Measurements from ENCODE around the gene SCYL1.

SCYL1 gene

GRCh38 chr11:65493367-65494176 is 31.3 kb upstream of the SCYL1 start:
- peak; percentile 98 for DNase-seq (ENCODE audit: low read depth)

- peak; percentile 83 for DNase-seq (ENCODE audit: low read depth)
Observed at GRCh38 chr11:65496304-65497140, 28.4 kb upstream of the SCYL1 start.

DNA sequence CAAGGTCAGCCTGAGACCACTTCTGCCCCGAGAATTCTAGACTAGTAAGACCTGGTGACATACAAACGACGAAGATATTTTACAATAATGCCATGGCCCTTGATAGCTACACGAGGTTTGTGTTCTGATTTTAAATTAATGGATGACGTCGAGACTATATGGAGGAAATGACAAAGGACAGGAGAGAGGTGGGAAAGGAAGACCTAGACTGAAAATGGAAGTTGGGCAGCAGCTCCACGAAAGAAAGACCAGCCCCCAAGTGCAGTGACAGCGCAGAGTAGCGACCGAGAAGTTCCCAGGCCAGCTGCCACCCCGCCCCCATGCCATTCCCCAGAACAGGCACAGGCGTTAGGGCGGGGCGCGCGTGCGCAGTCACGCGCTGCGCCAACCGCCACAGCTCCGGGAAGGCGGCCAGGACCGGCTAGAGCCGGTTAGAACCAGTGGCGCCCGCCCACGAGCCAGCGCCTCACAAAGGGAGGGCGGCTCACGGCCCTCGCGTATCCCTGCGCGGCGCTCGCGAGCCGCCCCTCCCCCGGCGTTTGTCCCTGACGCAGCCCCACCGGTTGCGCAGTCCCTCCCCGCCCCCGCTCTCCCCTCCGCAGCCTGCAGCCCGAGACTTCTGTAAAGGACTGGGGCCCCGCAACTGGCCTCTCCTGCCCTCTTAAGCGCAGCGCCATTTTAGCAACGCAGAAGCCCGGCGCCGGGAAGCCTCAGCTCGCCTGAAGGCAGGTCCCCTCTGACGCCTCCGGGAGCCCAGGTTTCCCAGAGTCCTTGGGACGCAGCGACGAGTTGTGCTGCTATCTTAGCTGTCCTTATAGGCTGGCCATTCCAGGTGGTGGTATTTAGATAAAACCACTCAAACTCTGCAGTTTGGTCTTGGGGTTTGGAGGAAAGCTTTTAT is 27.5 kb upstream of the SCYL1 start:
- DNase-seq (ENCODE audit: low read depth) = peak; percentile 99

- DNase-seq (ENCODE audit: low read depth) = peak; percentile 73
Observed at GRCh38 chr11:65498042-65498726, 26.7 kb upstream of the SCYL1 start.

DNA sequence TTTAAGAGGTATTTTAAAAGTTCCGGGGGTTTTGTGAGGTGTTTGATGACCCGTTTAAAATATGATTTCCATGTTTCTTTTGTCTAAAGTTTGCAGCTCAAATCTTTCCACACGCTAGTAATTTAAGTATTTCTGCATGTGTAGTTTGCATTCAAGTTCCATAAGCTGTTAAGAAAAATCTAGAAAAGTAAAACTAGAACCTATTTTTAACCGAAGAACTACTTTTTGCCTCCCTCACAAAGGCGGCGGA is 26.2 kb upstream of the SCYL1 start:
- no peak for DNase-seq (ENCODE audit: low read depth)

DNA sequence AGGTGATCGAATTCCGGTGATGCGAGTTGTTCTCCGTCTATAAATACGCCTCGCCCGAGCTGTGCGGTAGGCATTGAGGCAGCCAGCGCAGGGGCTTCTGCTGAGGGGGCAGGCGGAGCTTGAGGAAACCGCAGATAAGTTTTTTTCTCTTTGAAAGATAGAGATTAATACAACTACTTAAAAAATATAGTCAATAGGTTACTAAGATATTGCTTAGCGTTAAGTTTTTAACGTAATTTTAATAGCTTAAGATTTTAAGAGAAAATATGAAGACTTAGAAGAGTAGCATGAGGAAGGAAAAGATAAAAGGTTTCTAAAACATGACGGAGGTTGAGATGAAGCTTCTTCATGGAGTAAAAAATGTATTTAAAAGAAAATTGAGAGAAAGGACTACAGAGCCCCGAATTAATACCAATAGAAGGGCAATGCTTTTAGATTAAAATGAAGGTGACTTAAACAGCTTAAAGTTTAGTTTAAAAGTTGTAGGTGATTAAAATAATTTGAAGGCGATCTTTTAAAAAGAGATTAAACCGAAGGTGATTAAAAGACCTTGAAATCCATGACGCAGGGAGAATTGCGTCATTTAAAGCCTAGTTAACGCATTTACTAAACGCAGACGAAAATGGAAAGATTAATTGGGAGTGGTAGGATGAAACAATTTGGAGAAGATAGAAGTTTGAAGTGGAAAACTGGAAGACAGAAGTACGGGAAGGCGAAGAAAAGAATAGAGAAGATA is 25.7 kb upstream of the SCYL1 start, which contains the start of gene MALAT1:
Gene MALAT1 (plus strand): TSS at position 69 of the 736 bp plus-strand sequence.
- peak; percentile 92 for DNase-seq (ENCODE audit: low read depth)

DNA sequence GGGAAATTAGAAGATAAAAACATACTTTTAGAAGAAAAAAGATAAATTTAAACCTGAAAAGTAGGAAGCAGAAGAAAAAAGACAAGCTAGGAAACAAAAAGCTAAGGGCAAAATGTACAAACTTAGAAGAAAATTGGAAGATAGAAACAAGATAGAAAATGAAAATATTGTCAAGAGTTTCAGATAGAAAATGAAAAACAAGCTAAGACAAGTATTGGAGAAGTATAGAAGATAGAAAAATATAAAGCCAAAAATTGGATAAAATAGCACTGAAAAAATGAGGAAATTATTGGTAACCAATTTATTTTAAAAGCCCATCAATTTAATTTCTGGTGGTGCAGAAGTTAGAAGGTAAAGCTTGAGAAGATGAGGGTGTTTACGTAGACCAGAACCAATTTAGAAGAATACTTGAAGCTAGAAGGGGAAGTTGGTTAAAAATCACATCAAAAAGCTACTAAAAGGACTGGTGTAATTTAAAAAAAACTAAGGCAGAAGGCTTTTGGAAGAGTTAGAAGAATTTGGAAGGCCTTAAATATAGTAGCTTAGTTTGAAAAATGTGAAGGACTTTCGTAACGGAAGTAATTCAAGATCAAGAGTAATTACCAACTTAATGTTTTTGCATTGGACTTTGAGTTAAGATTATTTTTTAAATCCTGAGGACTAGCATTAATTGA is 25.0 kb upstream of the SCYL1 start:
- no peak for DNase-seq (ENCODE audit: low read depth)

DNA sequence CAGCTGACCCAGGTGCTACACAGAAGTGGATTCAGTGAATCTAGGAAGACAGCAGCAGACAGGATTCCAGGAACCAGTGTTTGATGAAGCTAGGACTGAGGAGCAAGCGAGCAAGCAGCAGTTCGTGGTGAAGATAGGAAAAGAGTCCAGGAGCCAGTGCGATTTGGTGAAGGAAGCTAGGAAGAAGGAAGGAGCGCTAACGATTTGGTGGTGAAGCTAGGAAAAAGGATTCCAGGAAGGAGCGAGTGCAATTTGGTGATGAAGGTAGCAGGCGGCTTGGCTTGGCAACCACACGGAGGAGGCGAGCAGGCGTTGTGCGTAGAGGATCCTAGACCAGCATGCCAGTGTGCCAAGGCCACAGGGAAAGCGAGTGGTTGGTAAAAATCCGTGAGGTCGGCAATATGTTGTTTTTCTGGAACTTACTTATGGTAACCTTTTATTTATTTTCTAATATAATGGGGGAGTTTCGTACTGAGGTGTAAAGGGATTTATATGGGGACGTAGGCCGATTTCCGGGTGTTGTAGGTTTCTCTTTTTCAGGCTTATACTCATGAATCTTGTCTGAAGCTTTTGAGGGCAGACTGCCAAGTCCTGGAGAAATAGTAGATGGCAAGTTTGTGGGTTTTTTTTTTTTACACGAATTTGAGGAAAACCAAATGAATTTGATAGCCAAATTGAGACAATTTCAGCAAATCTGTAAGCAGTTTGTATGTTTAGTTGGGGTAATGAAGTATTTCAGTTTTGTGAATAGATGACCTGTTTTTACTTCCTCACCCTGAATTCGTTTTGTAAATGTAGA is 24.3 kb upstream of the SCYL1 start:
- DNase-seq (ENCODE audit: low read depth) = peak; percentile 65

DNA sequence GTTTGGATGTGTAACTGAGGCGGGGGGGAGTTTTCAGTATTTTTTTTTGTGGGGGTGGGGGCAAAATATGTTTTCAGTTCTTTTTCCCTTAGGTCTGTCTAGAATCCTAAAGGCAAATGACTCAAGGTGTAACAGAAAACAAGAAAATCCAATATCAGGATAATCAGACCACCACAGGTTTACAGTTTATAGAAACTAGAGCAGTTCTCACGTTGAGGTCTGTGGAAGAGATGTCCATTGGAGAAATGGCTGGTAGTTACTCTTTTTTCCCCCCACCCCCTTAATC is 23.8 kb upstream of the SCYL1 start:
- DNase-seq (ENCODE audit: low read depth) = no peak

DNA sequence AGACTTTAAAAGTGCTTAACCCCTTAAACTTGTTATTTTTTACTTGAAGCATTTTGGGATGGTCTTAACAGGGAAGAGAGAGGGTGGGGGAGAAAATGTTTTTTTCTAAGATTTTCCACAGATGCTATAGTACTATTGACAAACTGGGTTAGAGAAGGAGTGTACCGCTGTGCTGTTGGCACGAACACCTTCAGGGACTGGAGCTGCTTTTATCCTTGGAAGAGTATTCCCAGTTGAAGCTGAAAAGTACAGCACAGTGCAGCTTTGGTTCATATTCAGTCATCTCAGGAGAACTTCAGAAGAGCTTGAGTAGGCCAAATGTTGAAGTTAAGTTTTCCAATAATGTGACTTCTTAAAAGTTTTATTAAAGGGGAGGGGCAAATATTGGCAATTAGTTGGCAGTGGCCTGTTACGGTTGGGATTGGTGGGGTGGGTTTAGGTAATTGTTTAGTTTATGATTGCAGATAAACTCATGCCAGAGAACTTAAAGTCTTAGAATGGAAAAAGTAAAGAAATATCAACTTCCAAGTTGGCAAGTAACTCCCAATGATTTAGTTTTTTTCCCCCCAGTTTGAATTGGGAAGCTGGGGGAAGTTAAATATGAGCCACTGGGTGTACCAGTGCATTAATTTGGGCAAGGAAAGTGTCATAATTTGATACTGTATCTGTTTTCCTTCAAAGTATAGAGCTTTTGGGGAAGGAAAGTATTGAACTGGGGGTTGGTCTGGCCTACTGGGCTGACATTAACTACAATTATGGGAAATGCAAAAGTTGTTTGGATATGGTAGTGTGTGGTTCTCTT is 23.2 kb upstream of the SCYL1 start:
- peak; percentile 58 for DNase-seq (ENCODE audit: low read depth)

DNA sequence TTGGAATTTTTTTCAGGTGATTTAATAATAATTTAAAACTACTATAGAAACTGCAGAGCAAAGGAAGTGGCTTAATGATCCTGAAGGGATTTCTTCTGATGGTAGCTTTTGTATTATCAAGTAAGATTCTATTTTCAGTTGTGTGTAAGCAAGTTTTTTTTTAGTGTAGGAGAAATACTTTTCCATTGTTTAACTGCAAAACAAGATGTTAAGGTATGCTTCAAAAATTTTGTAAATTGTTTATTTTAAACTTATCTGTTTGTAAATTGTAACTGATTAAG is 22.7 kb upstream of the SCYL1 start:
- no peak for DNase-seq (ENCODE audit: low read depth)

- DNase-seq (ENCODE audit: low read depth) = peak; percentile 65
Observed at GRCh38 chr11:65502555-65503367, 22.1 kb upstream of the SCYL1 start.

DNA sequence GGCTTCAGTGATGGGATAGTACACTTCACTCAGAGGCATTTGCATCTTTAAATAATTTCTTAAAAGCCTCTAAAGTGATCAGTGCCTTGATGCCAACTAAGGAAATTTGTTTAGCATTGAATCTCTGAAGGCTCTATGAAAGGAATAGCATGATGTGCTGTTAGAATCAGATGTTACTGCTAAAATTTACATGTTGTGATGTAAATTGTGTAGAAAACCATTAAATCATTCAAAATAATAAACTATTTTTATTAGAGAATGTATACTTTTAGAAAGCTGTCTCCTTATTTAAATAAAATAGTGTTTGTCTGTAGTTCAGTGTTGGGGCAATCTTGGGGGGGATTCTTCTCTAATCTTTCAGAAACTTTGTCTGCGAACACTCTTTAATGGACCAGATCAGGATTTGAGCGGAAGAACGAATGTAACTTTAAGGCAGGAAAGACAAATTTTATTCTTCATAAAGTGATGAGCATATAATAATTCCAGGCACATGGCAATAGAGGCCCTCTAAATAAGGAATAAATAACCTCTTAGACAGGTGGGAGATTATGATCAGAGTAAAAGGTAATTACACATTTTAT is 21.4 kb upstream of the SCYL1 start:
- DNase-seq (ENCODE audit: low read depth) = peak; percentile 41

GRCh38 chr11:65503949-65504673 is 20.8 kb upstream of the SCYL1 start:
- peak; percentile 76 for DNase-seq (ENCODE audit: low read depth)

- DNase-seq (ENCODE audit: low read depth) = peak; percentile 59
Observed at GRCh38 chr11:65504674-65505465, 20.0 kb upstream of the SCYL1 start.

DNA sequence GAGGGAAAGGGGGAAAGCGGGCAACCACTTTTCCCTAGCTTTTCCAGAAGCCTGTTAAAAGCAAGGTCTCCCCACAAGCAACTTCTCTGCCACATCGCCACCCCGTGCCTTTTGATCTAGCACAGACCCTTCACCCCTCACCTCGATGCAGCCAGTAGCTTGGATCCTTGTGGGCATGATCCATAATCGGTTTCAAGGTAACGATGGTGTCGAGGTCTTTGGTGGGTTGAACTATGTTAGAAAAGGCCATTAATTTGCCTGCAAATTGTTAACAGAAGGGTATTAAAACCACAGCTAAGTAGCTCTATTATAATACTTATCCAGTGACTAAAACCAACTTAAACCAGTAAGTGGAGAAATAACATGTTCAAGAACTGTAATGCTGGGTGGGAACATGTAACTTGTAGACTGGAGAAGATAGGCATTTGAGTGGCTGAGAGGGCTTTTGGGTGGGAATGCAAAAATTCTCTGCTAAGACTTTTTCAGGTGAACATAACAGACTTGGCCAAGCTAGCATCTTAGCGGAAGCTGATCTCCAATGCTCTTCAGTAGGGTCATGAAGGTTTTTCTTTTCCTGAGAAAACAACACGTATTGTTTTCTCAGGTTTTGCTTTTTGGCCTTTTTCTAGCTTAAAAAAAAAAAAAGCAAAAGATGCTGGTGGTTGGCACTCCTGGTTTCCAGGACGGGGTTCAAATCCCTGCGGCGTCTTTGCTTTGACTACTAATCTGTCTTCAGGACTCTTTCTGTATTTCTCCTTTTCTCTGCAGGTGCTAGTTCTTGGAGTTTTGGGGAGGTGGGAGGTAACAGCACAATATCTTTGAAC is 19.2 kb upstream of the SCYL1 start:
- peak; percentile 53 for DNase-seq (ENCODE audit: low read depth)

Measured in EH (cell line).